Vagina (tissue), 2 donors: ENCODE measurements around the gene COA4.

Experiments used
- CTCF ChIP-seq, 3 experiments: fragments of 450-650 bp in 2 of 3; fragments of 200-600 bp in 1 of 3; sonication (generic) in 1 of 3; IDR thresholded peaks; one replicate each; pipeline ENCODE4 v1.5.1; 2017 to 2019; ENCODE audit warnings: antibody characterized with exemption in 3 of 3, mild to moderate bottlenecking in 2 of 3, moderate library complexity in 2 of 3
- POLR2A ChIP-seq, 2 donors: fragments of 450-650 bp; IDR thresholded peaks; one replicate each; pipeline ENCODE4 v1.6.1; 2017; ENCODE audit warnings: antibody characterized with exemption in 2 of 2, mild to moderate bottlenecking in 2 of 2, moderate library complexity in 2 of 2

- TF ChIP-seq CTCF (IDR thresholded peaks at IDR 0.05) (no peak), POLR2A (IDR thresholded peaks at IDR 0.05) (no peak)
These were observed 37.6 kb upstream of the COA4 start for GRCh38 chr11:73914284-73914683.
